Tibial nerve (tissue), 4 donors: ENCODE data around the gene ST3GAL6. TPM values are rescaled to one million over a fixed set of nuclear protein-coding genes. Genes with fewer than 3 reads are reported as not detected.

Experiments
- DNase-seq, 2 donors: peaks; one replicate each; pipeline ENCODE4 v3.0.0-alpha.2; 2019; ENCODE audit warnings: low spot score in 2 of 2
- H3K27ac ChIP-seq, 4 donors: fragments of 200-600 bp; sonication (generic) in 3 of 4; one replicate each; pipeline ENCODE4 v1.5.1; 2017 to 2019; ENCODE audit warnings: mild to moderate bottlenecking in 1 of 4
- H3K27me3 ChIP-seq, 2 donors: fragments of 200-600 bp; sonication (generic) in 1 of 2; one replicate each; pipeline versions ENCODE4 v1.5.1 to v1.6.0; 2017 to 2019
- H3K36me3 ChIP-seq, 3 donors: fragments of 200-600 bp; sonication (generic); one replicate each; pipeline ENCODE4 v1.5.1; 2018 to 2019
- H3K4me1 ChIP-seq, 4 donors: fragments of 200-600 bp; sonication (generic) in 3 of 4; one replicate each; pipeline ENCODE4 v1.5.1; 2017 to 2019
- H3K4me3 ChIP-seq, 4 donors: fragments of 200-600 bp; sonication (generic) in 3 of 4; one replicate each; pipeline ENCODE4 v1.5.1; 2017 to 2019; ENCODE audit warnings: mild to moderate bottlenecking in 1 of 4, moderate library complexity in 1 of 4
- H3K9me3 ChIP-seq, 4 donors: fragments of 200-600 bp; sonication (generic) in 3 of 4; one replicate each; pipeline ENCODE4 v1.5.1; 2017 to 2019
- CTCF ChIP-seq, 5 experiments: fragments of 200-600 bp in 3 of 5; fragments of 450-650 bp in 2 of 5; sonication (generic) in 3 of 5; IDR thresholded peaks; one replicate each; pipeline ENCODE4 v1.5.1; 2016 to 2019; ENCODE audit warnings: antibody characterized with exemption in 5 of 5, mild to moderate bottlenecking in 3 of 5, moderate library complexity in 2 of 5
- EP300 ChIP-seq, 2 donors: sonication (generic); formaldehyde crosslinking; IDR thresholded peaks; one replicate each; pipeline ENCODE4 v1.6.1; 2017; ENCODE audit warnings: antibody characterized with exemption in 2 of 2, mild to moderate bottlenecking in 1 of 2
- POLR2A ChIP-seq, 2 donors: fragments of 450-650 bp; IDR thresholded peaks; one replicate each; pipeline ENCODE4 v1.6.1; 2017; ENCODE audit warnings: antibody characterized with exemption in 2 of 2, mild to moderate bottlenecking in 2 of 2, moderate library complexity in 2 of 2
- WGBS, 2 donors: methylation state at CpG; one replicate each; pipeline ENCODE4 v1.1.5; 2018; 5-methylcytosine and 5-hydroxymethylcytosine counted together
- total RNA-seq, 4 donors: library from RNA; depleted of rRNA; stranded (reverse); fragments of >200 nt; gene quantifications; one replicate each; pipeline ENCODE4 v1.1.0, GENCODE V29; 2016

The ST3GAL6 gene
- total RNA-seq, 4 donors from 2014 or later = 9.2 to 54.6 (median 10.1) TPM

GRCh38 chr3:98797905-98798304 is 34.8 kb downstream of the ST3GAL6 start:
- Histone ChIP-seq H3K36me3 (peaks cover 0 to 31% (median 0%) of the 10 kb centered on the region in 3 donors), H3K4me3 (no peak overlapping the region), H3K4me1 (no peaks in the 10 kb centered on the region), H3K27ac (peak overlapping the region in 1 of 4 donors; percentile 47), H3K27me3 (no peaks in the 10 kb centered on the region), H3K9me3 (no peaks in the 10 kb centered on the region)
- no peak for DNase-seq
- no peak for TF ChIP-seq CTCF (IDR thresholded peaks at IDR 0.05)
- TF ChIP-seq EP300 (IDR thresholded peaks at IDR 0.05) = no peak
- TF ChIP-seq POLR2A (IDR thresholded peaks at IDR 0.05) = no peak
- 81% methylated on average over 4 of the region's 4 CpGs for WGBS, 2 donors

- H3K4me1 ChIP-seq = no peaks in the 10 kb centered on the region
- H3K9me3 ChIP-seq = no peaks in the 10 kb centered on the region
- H3K27me3 ChIP-seq = no peaks in the 10 kb centered on the region
- 87 to 93% methylated on average over 4 of the region's 4 CpGs for WGBS, 2 donors
- peaks cover 0 to 31% (median 0%) of the 10 kb centered on the region in 3 donors for H3K36me3 ChIP-seq
- H3K4me3 ChIP-seq = no peak overlapping the region
- no peak for DNase-seq
- TF ChIP-seq POLR2A (IDR thresholded peaks at IDR 0.05) (no peak), CTCF (IDR thresholded peaks at IDR 0.05) (no peak), EP300 (IDR thresholded peaks at IDR 0.05) (no peak)
- H3K27ac ChIP-seq = peak overlapping the region in 2 of 4 donors; percentile 20 to 47
Measured at GRCh38 chr3:98798820-98799219, 35.7 kb downstream of the ST3GAL6 start.

- Histone ChIP-seq H3K4me1 (no peaks in the 10 kb centered on the region), H3K27ac (peak overlapping the region in 1 of 4 donors; percentile 13), H3K4me3 (no peak overlapping the region), H3K27me3 (no peaks in the 10 kb centered on the region), H3K36me3 (peaks cover 0 to 31% (median 0%) of the 10 kb centered on the region in 3 donors), H3K9me3 (no peaks in the 10 kb centered on the region)
- TF ChIP-seq POLR2A (IDR thresholded peaks at IDR 0.05) (no peak), CTCF (IDR thresholded peaks at IDR 0.05) (no peak), EP300 (IDR thresholded peaks at IDR 0.05) (no peak)
- WGBS, 2 donors = 86 to 89% methylated on average over 3 of the region's 3 CpGs
- DNase-seq = no peak
Measured at GRCh38 chr3:98799479-98799878, 36.3 kb downstream of the ST3GAL6 start.

GRCh38 chr3:98800401-98800800 is 37.3 kb downstream of the ST3GAL6 start:
- WGBS, 2 donors = 98% methylated on average over 3 of the region's 3 CpGs
- TF ChIP-seq EP300 (IDR thresholded peaks at IDR 0.05) (no peak), POLR2A (IDR thresholded peaks at IDR 0.05) (no peak), CTCF (IDR thresholded peaks at IDR 0.05) (no peak)
- DNase-seq = no peak
- Histone ChIP-seq H3K9me3 (no peaks in the 10 kb centered on the region), H3K27me3 (no peaks in the 10 kb centered on the region), H3K4me1 (no peaks in the 10 kb centered on the region), H3K27ac (peak overlapping the region in 1 of 4 donors; percentile 21), H3K4me3 (no peak overlapping the region), H3K36me3 (peaks cover 0 to 33% (median 0%) of the 10 kb centered on the region in 3 donors)

- no peak for DNase-seq
- peaks cover 0 to 38% (median 0%) of the 10 kb centered on the region in 3 donors for H3K36me3 ChIP-seq
- WGBS, 2 donors = 71 to 72% methylated on average over 7 of the region's 7 CpGs
Measured at GRCh38 chr3:98801043-98801747, 38.1 kb downstream of the ST3GAL6 start.

More at GRCh38 chr3:98801043-98801747, 38.1 kb downstream of the ST3GAL6 start:
- Histone ChIP-seq H3K27me3 (no peaks in the 10 kb centered on the region), H3K27ac (peak overlapping the region in 1 of 4 donors; percentile 45), H3K9me3 (no peaks in the 10 kb centered on the region), H3K4me1 (no peaks in the 10 kb centered on the region), H3K4me3 (no peak overlapping the region)
- TF ChIP-seq CTCF (IDR thresholded peaks at IDR 0.05) = no peak
- TF ChIP-seq POLR2A (IDR thresholded peaks at IDR 0.05) = no peak
- TF ChIP-seq EP300 (IDR thresholded peaks at IDR 0.05) = no peak
